HepG2 (cell line): ENCODE measurements around the gene ARL9. TPM values are rescaled to one million over a fixed set of nuclear protein-coding genes. Genes with fewer than 3 reads are reported as not detected.

ENCODE experiments used
- ADNP ChIP-seq: sonication (generic); formaldehyde crosslinking; IDR thresholded peaks from 2 replicates; pipeline ENCODE4 v1.4.0; 2020; ENCODE audit warnings: missing genetic modification reagents
- ARID4A ChIP-seq: sonication (generic); formaldehyde crosslinking; IDR thresholded peaks from 2 replicates; pipeline ENCODE4 v1.5.0; 2020; ENCODE audit warnings: mild to moderate bottlenecking, missing genetic modification reagents, borderline replicate concordance
- ELF1 ChIP-seq: sonication (generic); formaldehyde crosslinking; IDR thresholded peaks from 2 replicates; pipeline ENCODE4 v1.4.0; 2020; ENCODE audit warnings: missing genetic modification reagents
- FOXA1 ChIP-seq, 2 experiments: fragments of 450-650 bp in 1 of 2; sonication (generic) in 1 of 2; formaldehyde crosslinking in 1 of 2; IDR thresholded peaks; 2 replicates each; pipeline versions ENCODE4 v1.4.0 to v1.6.1; 2016 to 2020; ENCODE audit warnings: missing genetic modification reagents in 1 of 2
- HMGXB3 ChIP-seq: sonication (generic); formaldehyde crosslinking; IDR thresholded peaks from 2 replicates; pipeline ENCODE4 v1.4.0; 2020; ENCODE audit warnings: missing genetic modification reagents, borderline replicate concordance
- KLF16 ChIP-seq, 2 experiments: sonication (generic) in 1 of 2; formaldehyde crosslinking in 1 of 2; IDR thresholded peaks; 2 replicates each; pipeline versions ENCODE4 v1.6.1 to v1.8.0; 2016 to 2023; ENCODE audit warnings: missing genetic modification reagents in 2 of 2, missing compliant biosample characterization in 1 of 2
- PCBP2 ChIP-seq: fragments of 200-400 bp; formaldehyde crosslinking; optimal IDR thresholded peaks from 2 replicates; pipeline ENCODE3; 2018; ENCODE audit warnings: low read length, low read depth; ENCODE audit not compliant: poor library complexity, severe bottlenecking
- RFXANK ChIP-seq: IDR thresholded peaks from 2 replicates; pipeline ENCODE4 v1.6.1; 2016
- TFDP1 ChIP-seq: IDR thresholded peaks from 2 replicates; pipeline ENCODE4 v1.6.1; 2016; ENCODE audit warnings: missing compliant biosample characterization, missing genetic modification reagents, borderline replicate concordance
- ZBTB26 ChIP-seq: IDR thresholded peaks from 2 replicates; pipeline ENCODE4 v1.6.1; 2016; ENCODE audit warnings: missing compliant biosample characterization, missing genetic modification reagents, borderline replicate concordance
- ZFP91 ChIP-seq: sonication (generic); formaldehyde crosslinking; IDR thresholded peaks from 2 replicates; pipeline ENCODE4 v1.9.0; 2022; ENCODE audit warnings: missing genetic modification reagents, mild to moderate bottlenecking, borderline replicate concordance
- ZMAT3 ChIP-seq: sonication (generic); formaldehyde crosslinking; conservative IDR thresholded peaks from 2 replicates; pipeline ENCODE4 v1.7.0; 2021; ENCODE audit warnings: missing genetic modification reagents
- ZNF138 ChIP-seq: sonication (generic); formaldehyde crosslinking; IDR thresholded peaks from 2 replicates; pipeline ENCODE4 v1.5.0; 2020; ENCODE audit warnings: mild to moderate bottlenecking, low read depth, missing genetic modification reagents
- ZSCAN25 ChIP-seq: sonication (generic); formaldehyde crosslinking; IDR thresholded peaks from 2 replicates; pipeline ENCODE4 v1.8.0; 2022; ENCODE audit warnings: mild to moderate bottlenecking, missing genetic modification reagents
- polyA plus RNA-seq, 8 experiments: library from polyadenylated mRNA; depleted of rRNA in 3 of 8; stranded (reverse) in 7 of 8; unstranded in 1 of 8; fragments of >200 nt; fragmentation: Illumina TruSeq in 4 of 8; extraction: Trizol in 4 of 8; gene quantifications; 2 replicates each; pipeline versions ENCODE4 v1.2.1 to v1.2.3, GENCODE V29; 2011 to 2016; ENCODE audit warnings: low read depth in 4 of 8, missing spikeins in 1 of 8, mixed read lengths in 1 of 8; ENCODE audit not compliant: insufficient read depth in 1 of 8
- total RNA-seq, 5 experiments: library from RNA; depleted of rRNA; stranded (reverse); fragments of >200 nt; fragmentation: Illumina TruSeq; extraction: Trizol; gene quantifications; 2 replicates each; pipeline ENCODE4 v1.2.3, GENCODE V29; 2016; ENCODE audit warnings: low read depth in 1 of 5

Gene ARL9
- total and polyA plus RNA-seq, 2 of the 13 experiments (the other 11 are each of a cell fraction or from before 2014, with no cell fraction given): not detected

- TF ChIP-seq FOXA1 (IDR thresholded peaks at IDR 0.05): no peak
- 0 out of 2 replicates have a peak, but pooled peaks have one; percentile 8 for TF ChIP-seq FOXA1 (CRISPR knock-in tag; IDR thresholded peaks at IDR 0.05)
- TF ChIP-seq ZMAT3 (CRISPR knock-in tag): peak; percentile 37; the same call in 1 of the 2 replicates
- TF ChIP-seq ELF1 (CRISPR knock-in tag): peak; percentile 81
- TF ChIP-seq ZFP91: peak; percentile 97; the same call in 1 of the 2 replicates
- TF ChIP-seq RFXANK (CRISPR knock-in tag): 0 out of 2 replicates have a peak, but pooled peaks have one; percentile 42
- no peak for TF ChIP-seq PCBP2
- TF ChIP-seq ZBTB26 (CRISPR knock-in tag): peak; percentile 69; the same call in 1 of the 2 replicates
- peak in 1 of 2 experiments; percentile 75; a peak in 2 of 4 replicates for TF ChIP-seq KLF16 (CRISPR knock-in tag; IDR thresholded peaks at IDR 0.05)
- peak; percentile 73; the same call in 1 of the 2 replicates for TF ChIP-seq ARID4A (CRISPR knock-in tag)
- TF ChIP-seq ZNF138 (CRISPR knock-in tag): no peak
- TF ChIP-seq HMGXB3 (CRISPR knock-in tag): peak; percentile 54; the same call in 1 of the 2 replicates
- no peak for TF ChIP-seq ADNP (CRISPR knock-in tag)
- TF ChIP-seq ZSCAN25 (CRISPR knock-in tag): 0 out of 2 replicates have a peak, but pooled peaks have one; percentile 34
- TF ChIP-seq TFDP1 (CRISPR knock-in tag): 0 out of 2 replicates have a peak, but pooled peaks have one; percentile 47
These were observed 38.1 kb upstream of the ARL9 start, which contains the start of gene SRP72 (continued) for GRCh38 chr4:56467284-56468096.
